MM.1S (cell line): ENCODE measurements around the gene DBN1.

Experiments
- DNase-seq: peaks from one replicate; pipeline ENCODE4 v3.0.0-alpha.2; 2015
- H2AFZ ChIP-seq: fragments of 300-600 bp; sonication (generic); 2 replicates; pipeline ENCODE4 v1.6.0; 2016; ENCODE audit warnings: antibody characterized with exemption, low read length
- H3F3A ChIP-seq: fragments of 300-600 bp; sonication (generic); 2 replicates; pipeline ENCODE4 v1.6.1; 2016; ENCODE audit warnings: mild to moderate bottlenecking, antibody characterized with exemption, low read length, moderate library complexity, mixed read lengths; ENCODE audit not compliant: insufficient read depth
- H3K27ac ChIP-seq: fragments of 300-600 bp; sonication (generic); 2 replicates; pipeline ENCODE4 v1.5.1; 2016; ENCODE audit warnings: mild to moderate bottlenecking, low read length
- H3K27me3 ChIP-seq: fragments of 300-600 bp; sonication (generic); replicated peaks from 2 replicates; pipeline ENCODE4 v1.6.0; 2016; ENCODE audit warnings: low read length; ENCODE audit not compliant: insufficient read depth
- H3K36me3 ChIP-seq: fragments of 300-600 bp; sonication (generic); replicated peaks from 2 replicates; pipeline ENCODE4 v1.6.1; 2016; ENCODE audit warnings: mild to moderate bottlenecking, low read length, mixed read lengths; ENCODE audit not compliant: insufficient read depth
- H3K4me1 ChIP-seq: fragments of 300-600 bp; sonication (generic); 2 replicates; pipeline ENCODE4 v1.6.1; 2016; ENCODE audit warnings: low read length, mixed read lengths
- H3K4me2 ChIP-seq: fragments of 300-600 bp; sonication (generic); 2 replicates; pipeline ENCODE4 v1.6.0; 2016; ENCODE audit warnings: low read depth, low read length
- H3K4me3 ChIP-seq: fragments of 300-600 bp; sonication (generic); 2 replicates; pipeline ENCODE4 v1.5.1; 2016; ENCODE audit warnings: low read length, mixed read lengths
- H3K79me2 ChIP-seq: fragments of 300-600 bp; sonication (generic); 2 replicates; pipeline ENCODE4 v1.6.1; 2016; ENCODE audit warnings: mixed run types, low read length, mixed read lengths
- H3K9ac ChIP-seq: fragments of 300-600 bp; sonication (generic); 2 replicates; pipeline ENCODE4 v1.6.1; 2016; ENCODE audit warnings: low read length, mixed read lengths
- H3K9me2 ChIP-seq: fragments of 300-600 bp; sonication (generic); replicated peaks from 2 replicates; pipeline ENCODE4 v1.6.1; 2016; ENCODE audit warnings: mild to moderate bottlenecking, low read length, mixed read lengths; ENCODE audit not compliant: insufficient read depth
- H3K9me3 ChIP-seq: fragments of 300-600 bp; sonication (generic); replicated peaks from 2 replicates; pipeline ENCODE4 v1.6.1; 2016; ENCODE audit warnings: mild to moderate bottlenecking, low read length, mixed read lengths; ENCODE audit not compliant: insufficient read depth
- H4K20me1 ChIP-seq: fragments of 300-600 bp; sonication (generic); 2 replicates; pipeline ENCODE4 v1.6.1; 2016; ENCODE audit warnings: mild to moderate bottlenecking, low read length, moderate library complexity, mixed read lengths; ENCODE audit not compliant: insufficient read depth
- EZH2 ChIP-seq: fragments of 300-600 bp; sonication (generic); optimal IDR thresholded peaks from 2 replicates; pipeline ENCODE3; 2017; ENCODE audit warnings: low read depth, mild to moderate bottlenecking, antibody characterized with exemption, low read length, mixed read lengths
- EZH2phosphoT487 ChIP-seq: fragments of 300-600 bp; sonication (generic); IDR thresholded peaks from 2 replicates; pipeline ENCODE4 v1.6.1; 2018; ENCODE audit warnings: antibody characterized with exemption, low read length
- TF ChIP-seq, protein P1 (sequence below): fragments of 300-600 bp; sonication (generic); IDR thresholded peaks from 2 replicates; pipeline ENCODE4 v1.5.1; 2016; ENCODE audit warnings: antibody characterized with exemption, low read length, mixed read lengths

The DBN1 gene

DNA sequence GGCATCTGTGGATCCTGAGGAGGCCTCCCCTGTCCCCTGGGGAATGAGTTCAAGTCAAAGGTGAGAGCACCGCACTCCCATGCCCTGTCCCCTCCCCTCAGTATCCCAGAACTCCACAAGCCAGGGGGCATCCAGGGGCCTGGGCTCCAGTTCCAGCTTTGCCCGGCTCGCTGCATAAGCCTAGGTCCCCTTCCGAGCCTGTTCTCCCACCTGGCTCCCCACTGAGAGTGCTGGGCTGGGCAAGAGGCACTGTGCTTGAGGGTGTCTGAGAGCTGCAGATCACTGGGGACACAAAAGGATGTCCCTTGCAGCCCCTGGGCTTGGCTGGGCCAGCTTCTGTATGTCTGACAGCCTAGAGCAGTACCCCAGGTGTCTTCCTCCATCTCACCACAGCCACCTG is 31.6 kb upstream of the DBN1 start:
- H3K4me2 ChIP-seq: no peak overlapping the region

DNA sequence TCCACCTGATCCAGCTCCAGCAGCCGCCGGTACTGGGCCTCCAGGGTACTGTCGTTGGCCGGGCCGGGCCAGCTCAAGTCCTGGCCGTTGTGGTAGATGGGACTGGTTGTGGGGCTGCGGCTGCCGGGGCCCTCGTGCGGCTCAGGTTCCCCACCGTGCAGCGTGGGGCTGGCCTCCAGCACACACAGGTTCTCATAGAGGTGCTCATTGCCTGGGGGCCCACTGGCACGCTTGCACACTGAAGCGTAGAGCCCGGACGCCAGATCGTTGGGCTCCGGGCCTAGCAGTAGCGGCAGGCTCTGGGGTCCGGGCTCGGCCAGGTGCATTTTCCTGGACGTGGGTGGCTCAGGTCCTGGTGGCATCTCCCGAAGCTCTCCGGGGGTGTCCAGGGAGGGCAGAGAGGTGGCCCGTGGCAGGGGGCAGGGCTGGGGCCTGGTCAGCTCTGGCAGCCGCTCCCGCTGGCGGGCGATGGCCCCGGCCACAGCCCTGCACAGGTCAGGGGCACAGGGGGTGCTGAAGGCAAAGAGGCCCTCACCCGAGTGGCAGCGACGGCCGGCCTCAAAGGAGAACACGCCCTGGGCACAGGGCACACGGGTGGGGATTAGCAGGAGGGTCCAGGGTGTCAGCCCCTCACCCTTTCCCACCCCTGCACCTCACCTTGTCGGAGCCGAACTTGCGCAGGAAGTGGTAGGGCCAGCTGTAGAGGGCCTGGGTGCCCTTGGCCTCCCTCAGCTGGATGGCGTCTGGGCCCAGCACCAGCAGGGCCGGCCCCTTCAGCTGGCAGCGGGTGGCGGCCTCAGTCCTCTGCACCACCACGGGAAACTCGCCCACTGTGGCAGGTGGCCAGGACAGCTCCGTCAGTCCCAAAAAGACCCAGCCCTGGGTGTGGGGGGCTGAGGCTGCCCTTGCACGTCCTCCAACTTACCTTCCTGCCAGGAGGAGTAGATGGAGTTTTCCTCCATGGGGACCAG is 30.9 kb upstream of the DBN1 start:
- no peak overlapping the region for H3K27ac ChIP-seq
- TF ChIP-seq EZH2 (no peak), EZH2phosphoT487 (no peak)
- TF ChIP-seq, protein P1, sequence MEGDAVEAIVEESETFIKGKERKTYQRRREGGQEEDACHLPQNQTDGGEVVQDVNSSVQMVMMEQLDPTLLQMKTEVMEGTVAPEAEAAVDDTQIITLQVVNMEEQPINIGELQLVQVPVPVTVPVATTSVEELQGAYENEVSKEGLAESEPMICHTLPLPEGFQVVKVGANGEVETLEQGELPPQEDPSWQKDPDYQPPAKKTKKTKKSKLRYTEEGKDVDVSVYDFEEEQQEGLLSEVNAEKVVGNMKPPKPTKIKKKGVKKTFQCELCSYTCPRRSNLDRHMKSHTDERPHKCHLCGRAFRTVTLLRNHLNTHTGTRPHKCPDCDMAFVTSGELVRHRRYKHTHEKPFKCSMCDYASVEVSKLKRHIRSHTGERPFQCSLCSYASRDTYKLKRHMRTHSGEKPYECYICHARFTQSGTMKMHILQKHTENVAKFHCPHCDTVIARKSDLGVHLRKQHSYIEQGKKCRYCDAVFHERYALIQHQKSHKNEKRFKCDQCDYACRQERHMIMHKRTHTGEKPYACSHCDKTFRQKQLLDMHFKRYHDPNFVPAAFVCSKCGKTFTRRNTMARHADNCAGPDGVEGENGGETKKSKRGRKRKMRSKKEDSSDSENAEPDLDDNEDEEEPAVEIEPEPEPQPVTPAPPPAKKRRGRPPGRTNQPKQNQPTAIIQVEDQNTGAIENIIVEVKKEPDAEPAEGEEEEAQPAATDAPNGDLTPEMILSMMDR: no peak
- H3K4me1 ChIP-seq: peaks cover 28% of the 10 kb centered on the region
- H3K9me2 ChIP-seq: no peaks in the 10 kb centered on the region
- no peak for DNase-seq
- peaks cover 14% of the 10 kb centered on the region for H3F3A ChIP-seq
- no peak overlapping the region for H2AFZ ChIP-seq
- no peaks in the 10 kb centered on the region for H3K36me3 ChIP-seq
- H3K79me2 ChIP-seq: no peaks in the 10 kb centered on the region
- no peak overlapping the region for H3K9ac ChIP-seq
- no peak overlapping the region for H3K4me3 ChIP-seq
- H4K20me1 ChIP-seq: no peaks in the 10 kb centered on the region; the same call in 1 of the 2 replicates
- no peaks in the 10 kb centered on the region for H3K9me3 ChIP-seq
- H3K4me2 ChIP-seq: no peak overlapping the region
- H3K27me3 ChIP-seq: peaks cover 4% of the 10 kb centered on the region; the same call in 1 of the 2 replicates

More for the DNA sequence above, 31.6 kb upstream of the DBN1 start:
- no peaks in the 10 kb centered on the region for H3K27me3 ChIP-seq
- no peak overlapping the region for H2AFZ ChIP-seq
- H3K4me3 ChIP-seq: no peak overlapping the region
- no peaks in the 10 kb centered on the region for H3K9me3 ChIP-seq
- TF ChIP-seq EZH2: no peak
- TF ChIP-seq, protein P1: no peak
- TF ChIP-seq EZH2phosphoT487: no peak
- no peaks in the 10 kb centered on the region; the same call in 1 of the 2 replicates for H4K20me1 ChIP-seq
- no peaks in the 10 kb centered on the region for H3K79me2 ChIP-seq
- no peaks in the 10 kb centered on the region for H3K9me2 ChIP-seq
- no peak overlapping the region for H3K27ac ChIP-seq
- H3K36me3 ChIP-seq: no peaks in the 10 kb centered on the region
- H3F3A ChIP-seq: peaks cover 14% of the 10 kb centered on the region
- DNase-seq: no peak
- peaks cover 33% of the 10 kb centered on the region for H3K4me1 ChIP-seq
- H3K9ac ChIP-seq: no peak overlapping the region

DNA sequence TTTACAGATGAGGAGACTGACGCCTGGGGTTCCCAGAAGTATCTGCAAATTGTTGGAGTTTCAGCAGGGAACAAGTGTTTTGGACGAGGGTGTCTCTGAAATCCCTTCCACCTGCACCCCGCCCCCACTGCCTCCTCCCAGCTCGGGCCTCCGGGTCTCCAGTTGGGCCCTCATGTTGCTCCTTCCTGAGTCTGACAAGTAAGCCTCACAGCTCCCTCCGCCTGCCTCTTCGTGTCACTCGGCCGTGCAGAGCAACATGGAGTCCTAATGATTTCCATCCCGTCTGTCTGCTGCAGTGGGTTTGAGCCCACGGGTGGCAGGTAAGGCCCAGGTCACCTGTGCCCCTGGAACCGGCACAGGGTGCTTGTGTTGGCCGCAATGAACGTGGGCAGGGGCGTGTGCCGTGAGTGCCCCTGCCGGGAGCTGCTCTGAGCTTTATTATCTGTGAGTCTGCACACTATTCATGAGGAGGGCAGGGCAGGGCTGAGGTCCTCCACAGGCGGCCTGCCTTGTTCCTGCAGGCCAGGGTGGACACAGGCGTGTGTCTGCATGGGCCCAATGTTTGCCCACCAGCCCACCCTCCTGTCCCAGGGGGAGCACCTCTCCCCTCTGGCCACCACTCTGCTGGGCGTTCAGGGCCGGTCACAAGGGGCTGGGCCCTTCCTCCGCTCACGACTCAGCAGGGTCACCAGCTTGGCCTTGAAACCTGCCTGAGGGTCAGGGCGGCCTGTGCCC is 30.1 kb upstream of the DBN1 start:
- Histone ChIP-seq H3K9ac (no peak overlapping the region), H3K9me3 (no peaks in the 10 kb centered on the region), H3K4me1 (peaks cover 20% of the 10 kb centered on the region), H3K27ac (no peak overlapping the region), H3F3A (peaks cover 14% of the 10 kb centered on the region), H2AFZ (no peak overlapping the region), H3K4me2 (no peak overlapping the region), H3K9me2 (no peaks in the 10 kb centered on the region), H3K4me3 (no peak overlapping the region), H4K20me1 (no peaks in the 10 kb centered on the region; the same call in 1 of the 2 replicates), H3K27me3 (peaks cover 13% of the 10 kb centered on the region), H3K36me3 (no peaks in the 10 kb centered on the region), H3K79me2 (no peaks in the 10 kb centered on the region)
- no peak for DNase-seq
- TF ChIP-seq, protein P1: no peak
- TF ChIP-seq EZH2 (no peak), EZH2phosphoT487 (no peak)
